Mucosa of descending colon (tissue), 3 donors: ENCODE measurements around the gene ALPK1. TPM values are rescaled to one million over a fixed set of nuclear protein-coding genes. Genes with fewer than 3 reads are reported as not detected.

Experiments
- ATAC-seq: fragments of 200-7000 bp; cut with Tn5 transposase; one replicate; pipeline ENCODE4 v1.9.1; 2020; ENCODE audit warnings: mild to moderate bottlenecking, moderate library complexity
- DNase-seq, 3 donors: peaks; one replicate each; pipeline ENCODE4 v3.0.0-alpha.2; 2020
- H3K36me3 ChIP-seq: fragments of 200-600 bp; one replicate; pipeline ENCODE4 v1.8.0; 2021; ENCODE audit warnings: low read depth, mild to moderate bottlenecking
- H3K4me1 ChIP-seq: fragments of 200-600 bp; one replicate; pipeline ENCODE4 v1.8.0; 2021; ENCODE audit warnings: low read depth, mild to moderate bottlenecking
- H3K4me3 ChIP-seq: fragments of 200-600 bp; one replicate; pipeline ENCODE4 v1.8.0; 2021; ENCODE audit warnings: mild to moderate bottlenecking
- H3K9me3 ChIP-seq: fragments of 200-600 bp; one replicate; pipeline ENCODE4 v1.8.0; 2021; ENCODE audit warnings: mild to moderate bottlenecking
- CTCF ChIP-seq: fragments of 200-600 bp; IDR thresholded peaks from one replicate; pipeline ENCODE4 v1.8.0; 2022; ENCODE audit warnings: antibody characterized with exemption, mild to moderate bottlenecking
- intact Hi-C, 2 donors: fragments of 100-400 bp; cut with DNase I in 1 of 2; cut with micrococcal nuclease in 1 of 2; formaldehyde crosslinking; loops; one replicate each; pipeline versions ENCODE4 v1.11.0 to v1.11.1; 2022; cut with DNase I, micrococcal nuclease
- total RNA-seq, 3 donors: library from RNA; stranded (reverse); fragmentation: NEBNext Ultra II Directional in 2 of 3; extraction: Animal tissue kit (Norgen Biotek cat#: 25700) in 2 of 3; gene quantifications; one replicate each; pipeline versions ENCODE4 v1.2.1 to v1.2.4, GENCODE V29; 2021 to 2023
- donor health status: DM: no; HTN: no; CAD: no; lungs with moderate emphysema.
- donor health status: DM: no; HTN: no; CAD: no.
- donor health status: DM: no; HTN: yes; CAD: no.

The ALPK1 gene
- total RNA-seq, 3 donors from 2014 or later = 23.1 to 39.8 (median 31.0) TPM

DNA sequence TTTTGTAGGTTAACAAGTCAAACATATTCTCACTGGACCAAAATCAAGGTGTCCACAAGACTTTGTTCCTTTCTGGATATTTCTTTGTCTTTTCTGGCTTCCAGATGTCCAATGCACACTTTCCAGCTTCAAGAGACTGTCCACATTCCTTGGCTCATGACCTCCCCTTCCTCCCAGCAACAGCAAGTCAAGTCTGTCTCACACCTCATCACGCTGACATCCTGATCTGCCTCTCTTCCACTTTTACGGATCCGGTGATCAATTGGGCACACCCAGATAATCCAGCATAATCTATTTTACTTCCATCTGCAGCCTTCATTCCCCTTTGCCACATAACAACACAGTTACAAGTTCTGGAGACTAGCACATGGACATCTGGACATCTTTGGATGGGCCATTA is 21.1 kb upstream of the ALPK1 start:
- Histone ChIP-seq H3K9me3 (no peaks in the 10 kb centered on the region), H3K4me3 (no peak overlapping the region), H3K4me1 (no peaks in the 10 kb centered on the region), H3K36me3 (no peaks in the 10 kb centered on the region)
- no peak for ATAC-seq
- no peak for DNase-seq
- TF ChIP-seq CTCF = no peak
- intact Hi-C loops = no loop called here

- ATAC-seq = no peak
- H3K36me3 ChIP-seq = no peaks in the 10 kb centered on the region
- intact Hi-C loops = no loop called here
- no peak overlapping the region for H3K4me3 ChIP-seq
- no peak for DNase-seq
- no peak for TF ChIP-seq CTCF
- no peaks in the 10 kb centered on the region for H3K9me3 ChIP-seq
- H3K4me1 ChIP-seq = no peaks in the 10 kb centered on the region
Measured at GRCh38 chr4:112277220-112277619, 19.9 kb upstream of the ALPK1 start.

DNA sequence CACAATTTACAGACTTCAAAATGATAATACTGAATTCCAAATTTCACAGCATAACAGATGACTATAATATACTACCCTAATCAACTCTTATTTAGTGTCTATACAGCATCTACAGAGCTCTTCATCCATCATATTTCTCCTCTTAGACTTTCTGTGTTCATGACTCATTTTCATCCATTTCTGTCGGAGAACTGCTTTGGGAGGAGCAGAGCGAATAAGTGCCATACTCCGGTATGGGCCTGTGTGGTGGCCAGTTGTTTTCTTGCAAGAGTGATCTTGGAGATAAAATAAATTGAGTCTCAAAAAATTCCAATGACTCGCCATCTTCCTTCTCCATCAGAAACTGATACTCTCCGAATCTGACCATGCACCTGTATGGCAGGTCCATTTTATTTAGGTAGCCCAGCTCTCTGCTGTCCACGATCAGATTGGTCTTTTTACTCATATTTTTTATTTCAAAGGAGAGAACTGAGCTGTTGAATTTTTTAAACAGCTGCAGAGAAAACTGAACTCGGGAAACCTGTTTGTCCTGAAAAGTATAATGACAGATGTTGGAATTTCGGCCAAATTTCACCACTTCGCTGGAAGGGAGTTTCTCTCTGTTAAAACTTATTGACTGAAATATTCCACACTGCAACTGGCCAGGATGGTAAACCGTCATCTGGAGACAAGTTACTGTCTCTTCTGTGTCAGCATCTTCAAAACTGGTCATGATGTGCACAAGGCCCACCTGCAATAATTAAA is 19.3 kb upstream of the ALPK1 start:
- ATAC-seq (no peak), DNase-seq (no peak)
- intact Hi-C loops = no loop called here
- no peaks in the 10 kb centered on the region for H3K36me3 ChIP-seq
- H3K4me3 ChIP-seq = no peak overlapping the region
- H3K4me1 ChIP-seq = no peaks in the 10 kb centered on the region
- no peak for TF ChIP-seq CTCF
- H3K9me3 ChIP-seq = no peaks in the 10 kb centered on the region

DNA sequence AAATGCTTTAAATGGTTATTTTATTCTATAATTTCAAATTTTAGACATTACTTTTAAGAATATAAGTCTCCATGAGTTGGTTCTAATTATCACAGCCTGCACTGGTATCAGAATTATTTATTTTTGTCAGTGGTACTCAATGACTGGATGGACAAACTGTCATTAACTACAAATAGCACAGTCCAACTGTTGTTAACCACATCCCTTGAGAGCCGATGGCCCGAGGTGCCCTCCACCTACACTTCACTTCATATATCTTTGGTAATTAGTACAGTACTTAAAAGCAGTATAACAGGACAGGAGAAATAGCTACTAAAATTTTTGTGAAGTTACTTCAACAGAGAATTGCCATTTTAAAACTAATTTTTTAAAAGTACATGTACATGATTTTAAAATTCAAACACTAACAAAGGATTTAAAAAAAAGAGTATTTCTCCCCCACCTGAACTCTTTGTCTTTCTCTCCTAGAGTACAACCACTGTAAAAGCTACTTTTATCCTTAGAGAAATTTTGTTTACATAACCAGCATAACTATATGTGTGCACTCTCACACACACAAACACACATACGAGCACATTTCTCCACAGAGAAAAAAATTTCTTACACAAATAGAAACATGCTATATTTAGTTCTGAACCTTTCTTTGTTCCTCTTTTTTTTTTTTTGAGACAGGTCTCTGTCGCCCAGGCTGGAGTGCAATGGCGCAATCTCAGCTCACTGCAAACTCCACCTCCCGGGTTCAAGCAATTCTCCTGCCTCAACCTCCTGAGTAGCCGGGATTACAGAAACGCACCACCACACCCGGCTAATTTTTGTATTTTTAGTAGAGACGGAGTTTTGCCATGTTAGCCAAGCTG is 17.9 kb upstream of the ALPK1 start:
- TF ChIP-seq CTCF = no peak
- no peak for ATAC-seq
- intact Hi-C loops = no loop called here
- DNase-seq = no peak
- no peaks in the 10 kb centered on the region for H3K36me3 ChIP-seq
- H3K9me3 ChIP-seq = no peaks in the 10 kb centered on the region
- H3K4me1 ChIP-seq = peaks cover 5% of the 10 kb centered on the region
- no peak overlapping the region for H3K4me3 ChIP-seq

DNA sequence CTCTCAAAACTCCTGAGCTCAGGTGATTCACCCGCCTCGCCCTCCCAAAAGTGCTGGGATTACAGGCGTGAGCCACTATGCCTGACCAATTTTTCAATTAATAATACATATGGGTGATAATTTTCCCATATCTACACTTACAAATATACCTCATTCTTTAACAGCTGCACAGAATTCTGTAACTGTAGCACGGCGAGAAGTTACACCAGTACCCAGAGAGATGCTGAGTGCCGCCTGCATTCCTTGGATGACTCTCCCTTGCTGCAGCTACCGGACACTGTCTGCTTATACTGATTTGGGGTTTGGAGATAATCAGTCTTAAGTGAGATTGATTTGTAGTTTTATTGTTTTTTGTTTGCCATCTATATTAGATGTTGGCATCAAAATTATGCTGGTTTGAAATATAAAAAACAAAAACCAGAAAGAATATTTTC is 17.3 kb upstream of the ALPK1 start:
- intact Hi-C loops = no loop called here
- TF ChIP-seq CTCF = no peak
- Histone ChIP-seq H3K4me1 (peaks cover 5% of the 10 kb centered on the region), H3K4me3 (no peak overlapping the region), H3K9me3 (no peaks in the 10 kb centered on the region), H3K36me3 (no peaks in the 10 kb centered on the region)
- ATAC-seq (no peak), DNase-seq (no peak)
